ENCODE results near the gene LPCAT1.

GRCh38 chr5:1507961-1508658 is 15.7 kb downstream of the LPCAT1 start:
- no peak for TF ChIP-seq POLR2AphosphoS5 (IDR thresholded peaks at IDR 0.05; ENCODE audit: borderline replicate concordance, low read depth, low read length)
- no peak for TF ChIP-seq EZH2 (IDR thresholded peaks at IDR 0.05)

All from SK-N-MC (cell line).